ENCODE measurements around the gene ZNF559. TPM values are rescaled to one million over a fixed set of nuclear protein-coding genes. Genes with fewer than 3 reads are reported as not detected.
A peak's percentile ranks its signal among the peaks of the same experiment; 100 is the strongest.

The ZNF559 gene
- total RNA-seq, 1 experiment from 2014 or later, result 19.7 TPM

DNA sequence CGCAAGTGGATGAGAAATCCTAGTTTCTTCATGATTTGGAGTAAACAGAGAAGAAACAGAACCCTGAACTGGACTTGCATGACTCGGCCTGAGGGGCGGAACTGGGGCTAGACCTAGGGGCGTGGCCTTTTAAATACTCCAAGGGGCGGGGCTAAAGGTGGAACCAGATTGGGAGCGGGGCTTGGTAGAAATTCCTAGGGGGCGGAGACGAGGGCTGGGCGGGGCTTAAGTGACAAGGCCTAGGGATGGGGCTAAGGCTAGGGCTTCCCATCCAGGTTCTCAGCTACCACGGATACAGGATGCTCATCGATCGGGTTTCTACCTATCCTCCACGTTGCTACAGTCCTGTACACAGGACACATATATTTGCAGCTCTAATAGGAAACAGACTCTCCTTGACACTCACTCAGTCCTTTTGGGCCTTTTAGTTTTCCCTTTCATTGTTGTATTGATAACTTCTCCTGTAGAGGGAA, 14.0 kb upstream of the ZNF559 start:
- H3K18ac ChIP-seq (ENCODE audit: insufficient read length, low read depth, low read length), result peak overlapping the region; percentile 96
- TF ChIP-seq, protein P1, sequence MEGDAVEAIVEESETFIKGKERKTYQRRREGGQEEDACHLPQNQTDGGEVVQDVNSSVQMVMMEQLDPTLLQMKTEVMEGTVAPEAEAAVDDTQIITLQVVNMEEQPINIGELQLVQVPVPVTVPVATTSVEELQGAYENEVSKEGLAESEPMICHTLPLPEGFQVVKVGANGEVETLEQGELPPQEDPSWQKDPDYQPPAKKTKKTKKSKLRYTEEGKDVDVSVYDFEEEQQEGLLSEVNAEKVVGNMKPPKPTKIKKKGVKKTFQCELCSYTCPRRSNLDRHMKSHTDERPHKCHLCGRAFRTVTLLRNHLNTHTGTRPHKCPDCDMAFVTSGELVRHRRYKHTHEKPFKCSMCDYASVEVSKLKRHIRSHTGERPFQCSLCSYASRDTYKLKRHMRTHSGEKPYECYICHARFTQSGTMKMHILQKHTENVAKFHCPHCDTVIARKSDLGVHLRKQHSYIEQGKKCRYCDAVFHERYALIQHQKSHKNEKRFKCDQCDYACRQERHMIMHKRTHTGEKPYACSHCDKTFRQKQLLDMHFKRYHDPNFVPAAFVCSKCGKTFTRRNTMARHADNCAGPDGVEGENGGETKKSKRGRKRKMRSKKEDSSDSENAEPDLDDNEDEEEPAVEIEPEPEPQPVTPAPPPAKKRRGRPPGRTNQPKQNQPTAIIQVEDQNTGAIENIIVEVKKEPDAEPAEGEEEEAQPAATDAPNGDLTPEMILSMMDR (conservative IDR thresholded peaks at IDR 0.05), result no peak
- no peak overlapping the region for H3T11ph ChIP-seq (ENCODE audit: low read length)
- no peaks in the 10 kb centered on the region for H3K27me3 ChIP-seq (ENCODE audit: insufficient read depth, low read length)
- no peak overlapping the region for H2BK20ac ChIP-seq (ENCODE audit: low read depth, low read length, poor library complexity, severe bottlenecking)
- H4K20me1 ChIP-seq (ENCODE audit: control insufficient read depth, insufficient read depth, insufficient read length), result no peaks in the 10 kb centered on the region
- H2BK15ac ChIP-seq (ENCODE audit: low read depth, low read length), result no peak overlapping the region
- H3K23me2 ChIP-seq (ENCODE audit: insufficient read length, low read depth, low read length, poor library complexity, severe bottlenecking), result peaks cover 2% of the 10 kb centered on the region
- WGBS (ENCODE audit: extremely low coverage, insufficient read length, low lambda C conversion rate), result no CpG with 5 or more reads among the region's 13 CpGs
- peak overlapping the region; percentile 55 for H3K9ac ChIP-seq (ENCODE audit: extremely low read depth, insufficient read length, low read length)
- peak overlapping the region; percentile 92; the same call in 1 of the 2 replicates for H3K14ac ChIP-seq (ENCODE audit: insufficient read depth, low read length)
- H3K4me2 ChIP-seq (ENCODE audit: insufficient read depth, insufficient read length, low read length), result peak overlapping the region; percentile 72
- H2BK120ac ChIP-seq (ENCODE audit: low read depth, low read length, poor library complexity, severe bottlenecking), result no peak overlapping the region
- H4K8ac ChIP-seq (replicated peaks; ENCODE audit: insufficient read length, low read depth, low read length), result no peak overlapping the region
- H2AFZ ChIP-seq (ENCODE audit: low read length), result peak overlapping the region; percentile 88
- no peak overlapping the region for H2AK5ac ChIP-seq (ENCODE audit: insufficient read length, low read length)
- no peak overlapping the region for H3K4ac ChIP-seq (ENCODE audit: low read depth, low read length)
- Mint-ChIP-seq H3K9me3 (peaks cover 30 to 36% of the 10 kb centered on the region in 2 experiments), H3K27ac (peak overlapping the region; percentile 99), H3K36me3 (ENCODE audit: insufficient read depth in 1 of 3, low read depth in 3 of 3) (peaks cover 2 to 11% (median 5%) of the 10 kb centered on the region in 3 experiments), H3K4me3 (peak overlapping the region; percentile 90), H3K4me1 (peaks cover 7 to 9% of the 10 kb centered on the region in 2 experiments; a peak in 3 of 4 replicates), H3K27me3 (ENCODE audit: low read depth) (peaks cover 2% of the 10 kb centered on the region)
- no peak overlapping the region for H3K56ac ChIP-seq (ENCODE audit: insufficient read length, low read depth, low read length)
- no peaks in the 10 kb centered on the region for H3K79me1 ChIP-seq (ENCODE audit: insufficient read depth, low read depth, low read length, poor library complexity, severe bottlenecking)
- H3K79me2 ChIP-seq (ENCODE audit: insufficient read depth, low read length), result no peaks in the 10 kb centered on the region
- peaks cover 22% of the 10 kb centered on the region for H3K9me3 ChIP-seq (ENCODE audit: control insufficient read depth, low read depth, low read length)
- H2BK12ac ChIP-seq (ENCODE audit: insufficient read length, low read depth, low read length), result no peak overlapping the region
- no peak overlapping the region for H2BK5ac ChIP-seq (ENCODE audit: insufficient read length, low read length)
- H4K91ac ChIP-seq (ENCODE audit: insufficient read length, low read depth, low read length), result no peak overlapping the region
- no peak overlapping the region for H4K5ac ChIP-seq (ENCODE audit: insufficient read length, low read depth, low read length)
- H3K4me1 ChIP-seq (ENCODE audit: insufficient read depth, low read length), result no peaks in the 10 kb centered on the region; the same call in 1 of the 2 replicates
- peak; percentile 95 for DNase-seq
- H3K23ac ChIP-seq (ENCODE audit: insufficient read length, low read depth, low read length), result no peak overlapping the region
- no peak overlapping the region for H3K27ac ChIP-seq (ENCODE audit: insufficient read length, low read depth, low read length)

Measured in H9 (cell line).